Stimulated activated CD4-positive, alpha-beta T cell treated with anti-CD3 and anti-CD28 coated beads, Interleukin-12 subunit alpha, Interleukin-12 subunit beta, amount 100 ng/mL, for 24 hours (primary cell): ENCODE data around the gene PIGN.
A peak's percentile ranks its signal among the peaks of the same experiment; 100 is the strongest.

Experiments used
- DNase-seq, 2 experiments: peaks; one replicate each; pipeline ENCODE4 v3.0.0-alpha.2; 2020; ENCODE audit warnings: low read depth in 2 of 2

Gene PIGN, protein sequence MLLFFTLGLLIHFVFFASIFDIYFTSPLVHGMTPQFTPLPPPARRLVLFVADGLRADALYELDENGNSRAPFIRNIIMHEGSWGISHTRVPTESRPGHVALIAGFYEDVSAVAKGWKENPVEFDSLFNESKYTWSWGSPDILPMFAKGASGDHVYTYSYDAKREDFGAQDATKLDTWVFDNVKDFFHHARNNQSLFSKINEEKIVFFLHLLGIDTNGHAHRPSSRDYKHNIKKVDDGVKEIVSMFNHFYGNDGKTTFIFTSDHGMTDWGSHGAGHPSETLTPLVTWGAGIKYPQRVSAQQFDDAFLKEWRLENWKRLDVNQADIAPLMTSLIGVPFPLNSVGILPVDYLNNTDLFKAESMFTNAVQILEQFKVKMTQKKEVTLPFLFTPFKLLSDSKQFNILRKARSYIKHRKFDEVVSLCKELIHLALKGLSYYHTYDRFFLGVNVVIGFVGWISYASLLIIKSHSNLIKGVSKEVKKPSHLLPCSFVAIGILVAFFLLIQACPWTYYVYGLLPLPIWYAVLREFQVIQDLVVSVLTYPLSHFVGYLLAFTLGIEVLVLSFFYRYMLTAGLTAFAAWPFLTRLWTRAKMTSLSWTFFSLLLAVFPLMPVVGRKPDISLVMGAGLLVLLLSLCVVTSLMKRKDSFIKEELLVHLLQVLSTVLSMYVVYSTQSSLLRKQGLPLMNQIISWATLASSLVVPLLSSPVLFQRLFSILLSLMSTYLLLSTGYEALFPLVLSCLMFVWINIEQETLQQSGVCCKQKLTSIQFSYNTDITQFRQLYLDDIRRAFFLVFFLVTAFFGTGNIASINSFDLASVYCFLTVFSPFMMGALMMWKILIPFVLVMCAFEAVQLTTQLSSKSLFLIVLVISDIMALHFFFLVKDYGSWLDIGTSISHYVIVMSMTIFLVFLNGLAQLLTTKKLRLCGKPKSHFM

GRCh38 chr18:62186774-62187542 is at the start of gene PIGN, which contains the start of gene RELCH:
Gene PIGN (minus strand): TSS chr18:62187056. CDS start chr18:62161353, 25,703 bp downstream.
Gene RELCH (plus strand): TSS chr18:62187255. CDS start chr18:62187506, 251 bp downstream.
- DNase-seq = peak; percentile 87 to 88

- DNase-seq = no peak
These were observed 49.4 kb upstream of the PIGN start for GRCh38 chr18:62236252-62236651.

DNA sequence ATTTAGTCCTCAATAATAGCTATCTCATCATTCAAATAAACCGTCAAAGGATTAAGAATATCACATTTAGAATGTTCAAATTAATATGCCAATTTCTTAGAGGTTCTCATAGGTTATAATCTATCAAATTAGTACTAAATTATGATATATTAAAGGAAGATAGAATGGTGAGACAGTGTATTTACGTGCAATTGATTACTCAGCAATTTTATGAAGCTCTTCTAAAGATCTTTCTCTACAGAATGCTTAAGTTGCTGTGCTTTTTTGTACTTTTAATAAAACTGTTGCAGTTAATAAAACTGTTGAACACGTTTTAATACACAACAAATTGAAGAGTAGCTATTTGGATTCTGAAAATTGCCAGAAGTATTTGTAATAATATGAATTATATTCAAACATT is 39.2 kb upstream of the PIGN start:
- DNase-seq = no peak

- no peak for DNase-seq
These were observed 37.4 kb upstream of the PIGN start for GRCh38 chr18:62224229-62224628.

GRCh38 chr18:62214790-62215189 is 27.9 kb upstream of the PIGN start:
- no peak for DNase-seq

DNA sequence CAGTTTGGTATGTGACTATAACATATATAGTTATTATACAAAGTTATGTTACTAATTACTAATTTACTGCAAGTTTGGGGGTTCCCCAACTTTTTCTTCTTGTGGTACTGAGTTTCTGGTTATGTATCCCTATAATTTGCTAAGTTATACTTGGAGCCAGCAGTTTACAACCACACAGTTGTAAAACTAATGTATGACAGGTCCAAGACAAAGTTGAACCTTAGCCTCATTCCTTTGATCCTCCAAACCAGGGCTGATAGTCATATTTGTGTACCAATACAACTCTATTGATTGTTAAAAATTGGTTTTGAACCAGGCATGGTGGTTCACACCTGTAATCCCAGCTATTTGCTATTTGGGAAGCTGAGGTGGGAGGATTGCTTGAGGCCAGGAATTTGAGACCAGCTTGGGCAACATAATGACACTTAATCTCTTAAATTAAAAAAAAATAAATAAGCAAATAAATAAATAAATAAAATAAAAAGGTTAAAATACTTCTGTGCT is 24.5 kb upstream of the PIGN start:
- DNase-seq = no peak

- no peak for DNase-seq
These were observed 23.3 kb upstream of the PIGN start for GRCh38 chr18:62210138-62210537.

- no peak for DNase-seq
These were observed 22.2 kb upstream of the PIGN start for GRCh38 chr18:62209046-62209445.

- no peak for DNase-seq
These were observed 19.7 kb upstream of the PIGN start for GRCh38 chr18:62206593-62206992.

- DNase-seq = no peak
These were observed 19.0 kb upstream of the PIGN start for GRCh38 chr18:62205824-62206223.

DNA sequence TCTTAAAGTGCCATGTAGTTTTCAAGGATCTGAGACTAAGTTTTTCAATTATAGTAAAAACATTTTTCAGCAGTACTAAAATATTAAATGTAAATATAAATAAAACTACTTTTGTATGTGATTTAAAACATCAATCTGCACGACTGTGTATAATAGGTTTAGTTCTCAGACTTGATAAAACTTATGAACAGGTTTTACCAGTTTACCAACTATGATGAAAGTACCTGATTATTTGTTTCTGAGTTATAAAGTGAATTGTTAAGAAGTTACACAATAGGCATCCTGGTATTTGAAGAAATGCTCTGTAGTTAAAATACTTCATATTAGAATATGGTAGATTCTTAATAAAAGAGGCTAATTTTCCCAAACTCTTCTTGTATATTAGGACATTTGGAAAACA is 15.0 kb upstream of the PIGN start:
- DNase-seq = no peak

DNA sequence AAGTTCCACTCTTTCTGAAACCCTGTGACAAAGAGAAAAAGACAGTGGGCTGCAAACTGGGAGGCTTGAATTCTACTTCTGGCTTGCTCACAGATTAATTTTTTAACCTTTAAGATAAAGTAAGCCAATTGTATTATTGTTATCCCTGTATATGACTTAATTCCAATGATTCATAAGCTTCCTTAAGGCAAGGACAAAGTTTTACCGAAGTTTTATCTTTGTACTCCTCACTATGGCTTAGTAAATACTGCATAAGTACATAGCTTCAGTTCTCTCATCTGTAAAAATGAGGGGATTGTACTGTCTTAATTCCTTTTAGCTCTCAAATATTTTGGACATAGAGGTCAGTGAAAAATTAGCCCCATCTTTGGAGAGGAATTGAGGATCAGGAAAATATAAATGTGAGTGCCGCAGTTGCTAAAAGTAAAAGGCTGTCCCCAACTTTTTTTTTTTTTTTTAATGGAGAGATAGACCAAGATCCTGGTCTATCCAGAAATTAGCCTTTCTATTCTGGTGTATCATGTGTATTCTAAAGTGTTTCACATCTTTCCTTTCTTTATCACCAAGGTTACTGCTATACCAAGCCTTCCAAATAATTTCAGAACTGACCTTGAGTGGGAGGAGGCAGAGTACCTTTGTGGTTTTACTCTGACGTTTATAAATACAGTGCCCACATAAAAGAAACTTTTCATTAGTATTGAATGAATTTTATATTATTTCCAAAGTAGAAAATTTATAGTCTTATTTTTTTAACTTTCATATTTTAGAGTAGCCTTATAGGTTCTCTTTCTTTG is 13.5 kb upstream of the PIGN start:
- DNase-seq = no peak

DNA sequence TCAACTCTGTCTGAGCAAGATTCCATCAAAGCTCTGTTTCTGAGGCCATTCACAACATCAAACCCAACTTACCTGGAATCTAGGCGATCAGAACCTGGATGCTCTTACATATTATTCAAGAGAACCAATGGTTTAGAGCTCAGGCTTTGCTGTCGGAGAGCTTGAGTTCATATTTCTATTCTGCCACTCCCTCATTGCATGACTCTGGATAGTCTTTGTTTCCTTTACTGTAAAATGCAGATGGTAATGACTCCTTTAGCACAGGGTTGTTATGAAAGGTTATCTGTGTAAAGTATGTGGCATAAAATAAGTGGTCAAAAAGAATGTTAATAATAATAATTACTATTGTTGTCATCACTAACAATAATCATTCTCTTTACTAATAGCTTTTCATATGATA is 12.8 kb upstream of the PIGN start:
- DNase-seq = no peak

GRCh38 chr18:62198259-62198658 is 11.4 kb upstream of the PIGN start:
- no peak for DNase-seq

DNA sequence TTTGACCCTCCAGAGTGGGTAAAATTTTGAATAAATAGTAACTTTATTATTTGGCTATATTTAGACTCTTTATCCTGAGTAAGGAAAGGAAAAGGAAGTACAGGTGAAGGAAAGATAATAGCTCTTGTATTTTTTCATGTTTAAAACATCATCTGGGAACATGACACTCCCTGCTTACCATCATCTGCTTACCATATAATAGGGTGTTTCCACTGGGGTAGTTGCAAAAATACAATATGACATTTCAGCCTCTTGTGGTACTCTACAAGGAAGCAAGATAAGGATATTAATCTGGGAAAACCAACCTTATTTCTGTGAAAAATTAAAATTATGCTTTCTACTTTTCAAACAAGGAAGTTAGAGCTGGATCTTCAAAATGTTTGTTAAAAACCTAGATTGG is 10.1 kb upstream of the PIGN start:
- DNase-seq = no peak

GRCh38 chr18:62196079-62196478 is 9.2 kb upstream of the PIGN start:
- DNase-seq = no peak

GRCh38 chr18:62189208-62189607 is 2.4 kb upstream of the PIGN start:
- no peak for DNase-seq

DNA sequence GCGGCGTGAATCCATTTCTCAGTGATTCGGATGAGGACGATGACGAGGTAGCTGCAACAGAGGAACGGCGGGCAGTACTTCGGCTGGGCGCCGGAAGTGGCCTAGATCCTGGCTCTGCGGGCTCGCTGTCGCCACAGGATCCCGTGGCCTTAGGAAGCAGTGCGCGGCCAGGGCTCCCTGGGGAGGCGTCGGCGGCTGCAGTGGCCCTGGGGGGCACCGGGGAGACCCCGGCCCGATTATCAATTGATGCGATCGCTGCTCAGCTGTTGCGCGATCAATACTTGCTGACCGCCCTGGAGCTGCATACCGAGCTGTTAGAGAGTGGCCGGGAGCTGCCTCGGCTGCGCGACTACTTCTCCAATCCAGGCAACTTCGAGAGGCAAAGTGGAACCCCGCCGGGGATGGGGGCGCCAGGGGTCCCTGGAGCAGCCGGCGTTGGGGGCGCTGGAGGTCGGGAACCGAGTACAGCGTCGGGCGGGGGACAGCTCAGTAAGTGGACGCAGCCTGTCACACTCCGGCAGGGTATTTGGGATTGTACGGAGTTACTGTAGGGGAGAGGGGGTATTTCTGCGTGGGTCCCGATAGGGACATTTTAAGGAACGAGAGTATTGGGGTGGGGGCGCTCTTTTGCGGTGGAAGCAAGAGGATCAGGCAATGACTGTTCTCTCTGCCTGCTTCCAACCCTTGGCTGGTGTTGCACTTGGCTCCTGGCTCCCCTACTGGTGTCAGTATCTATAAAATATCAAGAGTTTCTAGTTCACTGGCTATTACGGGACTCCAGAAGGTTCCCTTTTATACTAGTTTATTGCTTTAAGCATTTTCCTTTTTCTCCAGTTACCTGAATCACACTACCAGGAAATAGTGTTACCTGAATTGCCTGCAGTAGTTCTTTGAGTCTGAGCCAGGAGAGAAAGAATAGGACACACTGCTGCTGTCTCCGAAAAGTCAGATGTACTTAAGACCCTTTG is 971 bp upstream of the PIGN start:
- no peak for DNase-seq

- DNase-seq = no peak
These were observed 420 bp downstream of the PIGN start for GRCh38 chr18:62186499-62186773.
